ENCODE data around the gene ASTN2.

ASTN2 gene

DNA sequence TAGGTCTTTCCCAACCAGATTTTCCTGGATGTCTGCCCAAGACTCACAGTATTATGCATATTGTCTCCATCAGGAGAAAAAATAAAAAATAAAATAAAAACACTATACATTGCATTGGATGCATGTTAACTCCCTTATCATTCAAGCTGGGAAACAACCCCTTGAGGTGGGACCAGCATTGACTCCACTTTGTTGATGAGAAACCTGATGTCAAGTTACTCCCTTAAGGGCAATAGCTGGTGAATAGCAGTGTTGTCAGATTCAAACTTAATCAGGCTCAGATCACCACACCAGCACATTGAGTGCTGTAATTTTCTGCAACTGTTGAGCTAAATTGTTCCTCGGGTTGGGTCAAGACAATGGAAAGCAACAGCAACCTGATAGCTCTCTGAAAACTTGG lies 991.7 kb downstream of the ASTN2 start:
- DNase-seq (ENCODE audit: low read depth in 2 of 2): no peak

GRCh38 chr9:116422119-116422979 lies 992.5 kb downstream of the ASTN2 start:
- no peak for DNase-seq (ENCODE audit: low read depth in 2 of 2)

GRCh38 chr9:116420993-116421538 lies 993.8 kb downstream of the ASTN2 start:
- DNase-seq (ENCODE audit: low read depth in 2 of 2): no peak

GRCh38 chr9:116419181-116419580 lies 995.7 kb downstream of the ASTN2 start:
- no peak for DNase-seq (ENCODE audit: low read depth in 2 of 2)

DNA sequence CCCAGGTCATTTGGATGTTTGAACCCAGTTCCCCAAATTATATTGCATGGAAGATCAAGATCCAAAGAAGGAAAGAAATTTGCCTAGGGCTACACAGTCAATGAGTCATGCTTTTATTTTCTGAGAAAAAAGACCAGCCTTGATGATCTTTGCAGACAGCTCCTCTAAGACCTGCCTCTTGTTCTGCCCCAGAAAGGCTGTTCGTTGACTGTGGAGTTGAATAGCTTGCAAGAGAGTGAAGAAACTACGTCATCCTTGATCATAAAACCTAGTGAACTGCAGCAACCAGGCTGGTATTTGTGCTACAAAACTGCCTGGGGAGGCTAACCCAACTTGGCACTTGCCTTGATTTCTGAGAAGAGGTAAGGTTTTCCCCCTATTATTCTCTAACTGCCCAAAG lies 997.4 kb downstream of the ASTN2 start:
- DNase-seq (ENCODE audit: low read depth in 2 of 2): no peak

DNA sequence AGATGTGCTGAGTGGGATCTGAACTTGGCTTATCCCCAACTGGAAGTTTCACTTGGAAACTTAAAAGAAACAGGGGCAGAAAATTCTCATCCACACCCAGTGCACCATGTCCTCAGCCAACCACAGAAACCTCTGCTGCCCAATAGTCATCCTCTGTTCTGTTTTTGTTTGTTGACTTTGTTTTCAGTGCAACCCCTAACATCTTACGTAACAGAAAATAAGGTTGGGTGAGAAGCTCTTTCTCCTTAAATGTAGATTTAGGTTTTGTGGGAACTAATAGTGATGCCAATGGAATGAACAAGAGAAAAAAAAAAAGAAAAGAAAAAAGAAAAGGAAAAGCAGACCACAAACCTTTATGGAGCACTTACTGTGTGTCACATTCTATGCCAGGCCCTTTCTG lies 998.4 kb downstream of the ASTN2 start:
- DNase-seq (ENCODE audit: low read depth in 2 of 2): no peak

- DNase-seq (ENCODE audit: low read depth in 2 of 2): no peak
Observed at GRCh38 chr9:116414374-116414773, 1000.5 kb downstream of the ASTN2 start.

DNA sequence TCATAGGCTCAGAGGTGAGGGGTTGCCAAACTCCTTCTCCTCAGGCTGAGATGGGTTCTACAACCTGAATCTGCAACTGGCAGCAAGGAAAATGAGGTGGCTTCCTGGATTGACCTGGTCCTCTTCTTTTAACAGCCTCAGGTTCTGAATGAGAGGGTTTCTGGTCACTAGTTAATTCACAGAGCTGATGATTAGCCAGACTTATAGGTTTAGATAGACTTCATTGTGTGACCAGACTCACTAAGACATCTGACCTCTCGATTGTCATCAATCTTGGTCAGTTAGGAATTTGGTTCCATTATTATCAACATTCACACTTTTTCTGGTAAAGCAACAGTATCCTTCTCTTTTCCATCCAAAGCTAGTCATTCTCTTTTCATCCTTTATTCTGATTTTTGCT lies 1003.4 kb downstream of the ASTN2 start:
- DNase-seq (ENCODE audit: low read depth in 2 of 2): no peak

DNA sequence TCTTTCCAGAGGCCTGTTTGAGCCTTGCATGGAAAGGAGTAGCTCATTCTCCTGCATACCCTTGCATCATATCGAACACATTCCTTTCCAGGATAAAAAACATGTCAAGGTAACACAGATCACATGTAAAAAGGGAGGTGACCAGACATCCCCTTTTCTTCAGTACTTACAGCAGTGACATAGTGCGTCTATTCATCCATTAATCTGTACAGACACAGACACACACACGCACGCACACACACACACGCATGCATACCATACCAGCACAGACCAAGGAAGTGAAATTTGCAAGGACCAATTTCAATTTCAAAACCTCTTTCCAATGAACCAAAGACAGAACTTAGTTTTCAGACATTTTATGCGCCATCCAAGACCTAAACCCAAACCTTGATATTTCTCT lies 1005.2 kb downstream of the ASTN2 start:
- no peak for DNase-seq (ENCODE audit: low read depth in 2 of 2)

DNA sequence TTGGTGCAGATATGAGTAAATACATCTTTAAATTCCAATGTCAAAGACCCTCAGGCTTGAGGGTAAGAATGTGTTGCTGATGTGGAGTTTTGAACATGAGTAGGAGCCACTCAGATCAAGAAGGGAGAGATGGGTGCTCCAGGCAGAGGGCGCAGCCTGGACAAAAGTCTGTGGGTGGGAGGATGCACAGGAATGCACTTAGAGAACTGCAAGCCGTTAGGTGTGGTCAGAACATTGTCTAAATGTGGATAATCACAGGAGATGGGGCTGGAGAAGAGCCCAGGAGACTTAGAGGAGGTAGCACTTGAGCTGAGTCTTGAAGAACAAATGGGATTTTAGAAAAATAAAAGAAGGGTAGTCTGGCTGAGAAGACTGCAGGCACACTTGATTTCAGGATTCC lies 1005.7 kb downstream of the ASTN2 start:
- no peak for DNase-seq (ENCODE audit: low read depth in 2 of 2)

DNA sequence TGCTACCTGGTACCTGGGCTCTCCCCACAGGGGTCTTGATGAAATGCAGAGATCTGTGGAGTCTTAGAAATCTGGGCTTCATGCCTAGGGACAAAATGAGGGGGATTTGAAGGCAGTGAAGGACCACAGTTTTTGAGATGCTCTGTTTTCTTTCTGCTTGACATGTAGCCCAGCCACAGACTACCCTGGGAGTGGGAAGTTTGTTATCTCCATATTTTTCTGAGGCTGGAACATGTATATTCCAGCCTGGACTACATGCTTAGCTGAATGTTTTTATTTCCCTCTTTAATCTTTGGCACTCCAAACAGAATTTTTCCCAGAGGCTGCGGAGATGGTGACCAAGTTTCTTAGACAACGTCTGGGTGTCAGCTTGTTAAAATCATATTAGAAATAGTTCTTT lies 1008.4 kb downstream of the ASTN2 start:
- no peak for DNase-seq (ENCODE audit: low read depth in 2 of 2)

DNA sequence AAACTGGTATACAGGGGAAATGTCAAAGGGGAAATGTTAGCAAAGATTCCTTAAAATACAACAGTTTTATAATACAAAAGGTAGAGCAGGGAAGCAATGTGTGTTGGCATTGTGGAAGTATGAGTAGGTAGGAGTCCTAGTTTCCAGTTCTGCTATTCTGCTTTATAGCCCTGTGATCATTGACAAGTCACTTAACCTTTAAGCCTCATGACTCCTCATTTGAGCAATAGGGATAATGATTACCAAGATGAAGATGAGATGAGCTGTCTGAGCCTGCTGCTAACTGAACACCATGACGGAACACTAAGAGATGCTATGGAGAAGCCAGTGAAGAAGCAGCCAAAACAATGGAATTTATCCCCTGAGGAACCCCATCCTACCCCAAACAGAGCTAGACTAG lies 1009.5 kb downstream of the ASTN2 start:
- no peak for DNase-seq (ENCODE audit: low read depth in 2 of 2)

- DNase-seq (ENCODE audit: low read depth in 2 of 2): no peak
Observed at GRCh38 chr9:116404228-116404627, 1010.6 kb downstream of the ASTN2 start.

DNA sequence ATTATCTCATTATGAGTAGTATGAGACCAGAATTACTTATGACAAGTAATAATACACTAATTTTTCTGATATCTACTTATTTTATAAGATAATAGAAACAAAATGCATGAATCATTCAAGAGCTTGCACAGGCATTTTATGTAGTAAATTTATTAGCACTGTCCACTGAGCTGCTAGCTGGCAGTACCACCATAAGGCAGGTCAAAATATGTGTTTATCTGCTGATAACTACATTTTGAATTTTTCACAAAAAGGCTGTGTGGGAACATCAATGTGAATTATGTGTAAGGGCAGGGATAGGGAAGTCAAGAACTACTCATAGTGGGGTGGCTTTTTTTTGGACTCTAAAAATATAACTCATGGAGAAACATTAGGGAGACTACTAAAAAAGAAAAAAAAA lies 1011.7 kb downstream of the ASTN2 start:
- DNase-seq (ENCODE audit: low read depth in 2 of 2): no peak

GRCh38 chr9:116395699-116396037 lies 1019.2 kb downstream of the ASTN2 start:
- no peak for DNase-seq (ENCODE audit: low read depth in 2 of 2)

DNA sequence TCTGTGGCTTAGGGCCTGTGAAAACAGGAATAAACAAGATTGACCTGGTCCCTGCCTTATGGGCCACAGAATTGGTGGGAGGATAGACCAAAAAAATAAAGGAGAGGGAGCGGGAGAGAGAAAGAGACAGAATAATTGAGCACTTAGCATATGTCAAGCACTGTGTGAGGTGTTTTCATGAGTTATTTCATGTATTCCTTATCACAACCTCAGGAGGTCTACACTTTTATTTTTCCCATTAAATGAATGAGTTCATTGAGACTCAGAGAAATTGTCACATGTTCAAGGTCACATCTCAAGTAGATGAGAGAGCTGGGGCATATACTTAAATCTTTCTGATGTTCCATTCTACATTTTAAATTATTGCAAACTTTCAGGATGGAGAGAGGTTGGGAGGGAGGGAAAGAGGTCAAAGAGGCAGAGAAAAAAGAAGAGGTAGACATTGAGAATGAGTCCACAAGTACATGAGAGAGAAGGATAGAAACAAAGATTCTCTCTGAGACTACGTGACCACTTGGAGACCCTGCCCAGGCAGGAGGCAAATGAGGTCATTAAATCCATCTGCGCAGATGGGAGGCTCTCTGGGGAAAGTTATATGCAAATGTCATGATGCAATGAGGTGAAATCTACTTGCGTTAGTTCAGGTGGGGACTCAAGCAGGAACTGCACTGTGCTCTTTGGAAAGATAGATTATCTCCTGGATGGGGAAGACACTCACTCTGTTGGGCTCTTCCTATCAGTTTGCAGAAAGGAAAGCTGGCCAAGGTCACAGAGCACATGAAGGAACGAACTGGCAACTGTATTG lies 1019.8 kb downstream of the ASTN2 start:
- no peak for DNase-seq (ENCODE audit: low read depth in 2 of 2)

DNA sequence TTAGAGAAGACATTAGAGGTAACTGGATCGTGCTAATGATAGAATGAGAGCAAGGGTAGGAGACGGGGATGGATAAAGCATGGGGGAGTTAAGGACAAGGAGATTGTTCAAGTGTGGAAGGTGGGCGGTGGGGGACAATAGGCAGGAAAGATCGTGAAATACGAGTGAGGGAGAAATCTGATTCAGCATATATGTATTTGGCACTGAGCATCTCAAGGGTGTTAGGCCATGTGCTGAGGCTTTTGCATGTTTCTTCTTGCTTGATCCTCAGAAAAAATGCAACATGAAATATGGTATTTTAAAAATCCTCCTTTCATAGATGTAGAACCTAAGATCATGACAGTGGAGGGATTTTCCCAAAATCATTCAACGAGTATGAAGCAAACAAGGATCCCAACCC lies 1020.8 kb downstream of the ASTN2 start:
- no peak for DNase-seq (ENCODE audit: low read depth in 2 of 2)

DNA sequence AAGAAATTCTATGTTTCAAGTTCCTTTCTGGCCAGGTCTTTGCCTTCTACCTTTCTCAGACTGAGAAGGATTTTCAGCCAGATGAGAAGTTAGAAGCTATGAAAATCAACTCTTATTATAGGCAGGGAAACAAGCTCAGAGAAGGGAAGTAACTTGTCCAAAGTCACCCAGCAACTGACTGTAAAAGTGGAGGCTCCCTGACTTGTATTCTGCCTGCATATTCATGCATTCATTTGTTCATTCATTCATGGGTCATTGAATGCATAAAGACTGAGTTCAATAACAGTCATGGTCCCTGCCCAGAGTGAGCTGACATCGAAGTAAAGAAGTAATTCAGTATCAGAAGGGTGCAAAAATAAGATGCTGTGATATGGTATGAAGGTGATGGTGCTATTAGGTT lies 1021.7 kb downstream of the ASTN2 start:
- DNase-seq (ENCODE audit: low read depth in 2 of 2): no peak

DNA sequence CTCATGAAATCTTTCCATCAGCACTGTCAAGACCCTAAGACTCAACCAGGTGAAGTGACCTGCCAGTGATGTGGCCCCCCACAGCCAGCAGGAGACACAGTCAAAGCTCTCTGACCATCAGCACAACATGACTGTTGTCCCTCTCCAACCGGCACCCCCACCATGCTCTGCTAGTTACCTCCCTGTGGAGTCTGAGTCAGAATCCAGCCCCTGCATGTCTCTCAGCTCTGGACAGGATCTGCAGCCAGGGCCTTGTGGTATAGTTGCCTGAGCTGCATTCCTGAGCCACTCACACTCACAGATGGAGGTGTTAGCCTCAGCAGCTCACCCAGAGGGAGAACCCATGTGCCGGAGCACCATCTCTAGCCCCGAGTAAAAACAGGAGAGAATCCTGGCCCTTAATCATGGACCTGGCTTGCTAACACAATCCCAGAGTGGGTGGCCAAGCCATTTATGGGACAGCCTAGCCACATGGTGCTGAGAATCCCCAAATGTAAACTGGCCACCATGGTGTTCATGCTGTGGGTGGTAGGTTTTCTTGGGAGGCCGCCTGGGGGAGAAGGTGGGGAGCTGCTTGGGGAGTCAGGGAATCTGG lies 1023.5 kb downstream of the ASTN2 start:
- DNase-seq (ENCODE audit: low read depth in 2 of 2): no peak

- no peak for DNase-seq (ENCODE audit: low read depth in 2 of 2)
Observed at GRCh38 chr9:116390303-116391228, 1024.3 kb downstream of the ASTN2 start.

- no peak for DNase-seq (ENCODE audit: low read depth in 2 of 2)
Observed at GRCh38 chr9:116389541-116390302, 1025.1 kb downstream of the ASTN2 start.

Measured in stimulated activated CD8-positive, alpha-beta memory T cell treated with anti-CD3 and anti-CD28 coated beads, Interleukin-2, amount 100 ng/mL, for 48 hours (primary cell).